ENCODE results near the gene ESR1.
A peak's percentile ranks its signal among the peaks of the same experiment; 100 is the strongest.

ESR1 gene

DNA sequence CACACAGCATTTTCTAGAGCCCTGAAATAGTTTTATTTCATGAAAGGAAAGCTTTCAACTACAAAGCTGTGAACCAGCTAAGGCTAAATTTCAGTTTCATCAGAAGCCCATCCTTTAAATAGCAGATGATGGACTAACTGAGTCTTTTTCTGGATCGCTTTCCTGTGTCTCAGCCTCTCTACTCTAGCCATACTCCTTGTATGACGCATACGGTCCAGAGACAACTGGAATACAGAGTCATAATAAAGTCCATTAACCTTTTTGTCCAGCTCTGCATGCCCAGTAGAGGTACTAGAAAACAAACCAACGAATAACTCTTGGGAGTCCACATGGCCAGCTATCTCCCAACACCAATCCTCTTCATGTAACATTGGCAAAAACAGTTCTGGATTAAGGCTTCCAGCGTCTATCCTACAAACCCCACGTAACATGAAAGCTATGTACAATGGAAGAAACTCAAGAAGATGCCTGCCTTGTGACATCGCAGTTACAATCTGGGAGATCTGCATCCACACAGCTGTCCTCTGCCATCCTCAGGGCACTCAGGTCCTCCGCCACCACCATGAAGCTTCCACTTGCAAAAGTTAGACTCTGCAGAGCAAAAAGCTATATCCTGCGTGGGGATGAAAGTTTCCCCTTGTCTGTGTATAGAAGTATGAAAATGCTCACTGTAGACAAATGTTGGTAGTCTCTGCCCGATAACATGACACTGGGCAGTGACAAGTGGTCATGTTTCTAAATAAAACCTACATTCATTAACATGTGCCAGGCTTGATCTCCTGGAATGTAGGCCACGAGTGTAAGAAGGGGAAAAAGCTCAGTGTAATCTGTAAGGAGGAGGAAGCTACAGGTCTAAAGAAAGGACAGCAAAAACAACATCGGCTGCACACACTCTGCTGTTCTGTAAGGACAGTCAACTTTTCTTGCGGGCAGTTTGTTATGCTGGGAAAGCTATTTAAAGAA is 360.4 kb downstream of the ESR1 start:
- no peak for DNase-seq

DNA sequence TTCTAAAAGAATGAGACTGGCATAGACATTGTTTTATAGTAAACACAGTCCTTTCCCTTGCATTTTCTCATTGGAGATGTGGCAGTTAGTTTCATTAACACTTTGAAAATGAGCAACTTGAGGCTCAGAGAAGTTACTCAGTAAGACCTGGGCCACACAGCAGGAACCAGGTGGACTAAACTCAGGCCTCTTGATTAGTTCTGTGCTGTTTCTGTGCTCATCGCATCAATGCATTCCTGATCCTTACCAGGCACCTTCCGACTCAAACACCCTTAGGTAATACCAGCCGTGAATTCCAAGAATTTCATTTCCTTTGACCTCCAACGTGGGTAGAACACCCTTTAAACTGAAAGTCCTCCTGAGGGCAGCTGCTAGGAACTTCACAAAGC is 362.8 kb downstream of the ESR1 start:
- no peak for DNase-seq

DNA sequence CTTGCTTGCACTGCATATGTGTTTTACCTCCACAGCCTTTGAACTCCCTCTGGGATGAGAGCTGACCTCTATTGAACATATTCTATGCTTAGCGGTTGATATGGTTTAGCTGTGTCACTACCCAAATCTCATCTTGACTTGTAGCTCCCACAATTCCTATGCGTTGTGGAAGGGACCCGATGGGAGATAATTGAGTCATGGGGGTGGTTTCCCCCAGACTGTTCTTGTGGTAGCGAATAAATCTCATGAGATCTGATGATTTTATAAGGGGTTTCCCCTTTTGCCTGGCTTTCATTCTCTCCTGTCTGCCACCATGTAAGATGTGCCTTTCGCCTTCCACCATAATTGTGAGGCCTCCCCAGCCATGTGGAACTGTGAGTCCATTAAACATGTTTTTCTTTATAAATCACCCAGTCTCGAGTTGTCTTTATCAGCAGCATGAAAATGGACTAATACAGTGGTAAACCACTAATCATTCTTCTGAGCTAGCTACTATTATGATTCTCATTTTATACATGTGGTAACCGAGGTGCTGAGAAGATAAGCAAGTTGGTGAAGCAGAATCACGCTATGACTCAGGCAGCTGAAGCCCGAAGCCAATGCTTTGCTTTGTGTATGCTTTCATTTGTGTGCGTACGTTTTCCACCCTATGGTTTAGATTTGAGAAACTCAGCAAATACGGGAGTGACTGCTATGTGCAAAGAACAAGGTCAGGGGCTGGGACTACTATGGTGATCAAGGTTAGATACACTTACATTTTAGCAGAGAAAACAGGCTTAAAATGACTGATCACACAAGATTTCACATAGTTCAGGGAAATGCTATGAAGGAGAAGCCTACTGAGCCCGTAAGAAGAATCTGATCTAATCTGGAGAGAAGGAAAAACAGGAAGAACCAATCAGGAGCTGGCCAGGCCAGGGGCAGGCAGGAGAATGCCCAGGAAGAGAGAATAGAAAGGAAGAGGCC is 363.5 kb downstream of the ESR1 start:
- peak in 1 of 58 donors; percentile 5 for DNase-seq

DNA sequence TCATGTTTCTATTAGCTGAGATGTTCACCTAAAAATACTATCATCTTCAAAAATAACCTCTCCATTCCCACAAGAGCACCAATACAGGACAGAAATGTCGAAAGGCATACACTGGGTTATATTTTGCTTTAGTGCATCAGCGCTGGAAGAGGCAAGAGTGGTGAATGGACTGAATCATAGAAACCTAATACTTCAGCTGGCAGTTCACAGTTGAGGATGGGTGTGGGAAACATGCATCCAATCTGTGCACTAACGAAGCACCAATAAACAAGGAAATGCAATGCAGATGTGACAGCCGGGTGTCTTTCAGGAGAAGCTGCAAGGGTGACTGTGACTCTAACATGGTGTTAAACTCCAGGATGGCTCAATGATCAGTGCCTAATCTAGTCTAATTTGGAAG is 365.8 kb downstream of the ESR1 start:
- no peak for DNase-seq

DNA sequence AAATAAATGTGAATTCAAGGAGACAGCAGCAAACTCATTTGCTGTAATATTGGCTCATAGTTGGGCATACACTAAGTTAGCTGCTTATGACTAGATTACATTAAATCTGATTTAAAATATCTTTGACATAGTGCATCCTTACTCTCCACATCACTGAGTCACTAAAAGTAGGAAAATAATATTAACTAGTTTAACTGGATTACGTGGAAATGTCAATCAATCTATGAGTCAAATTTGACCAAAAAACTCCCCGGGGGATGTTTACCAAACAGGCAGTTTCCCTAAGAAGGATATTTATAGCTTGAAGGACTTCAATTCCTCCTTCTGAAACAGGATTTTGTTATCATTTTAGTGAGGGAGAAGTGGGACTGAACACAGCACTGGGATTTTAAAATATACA is 366.5 kb downstream of the ESR1 start:
- no peak for DNase-seq

DNA sequence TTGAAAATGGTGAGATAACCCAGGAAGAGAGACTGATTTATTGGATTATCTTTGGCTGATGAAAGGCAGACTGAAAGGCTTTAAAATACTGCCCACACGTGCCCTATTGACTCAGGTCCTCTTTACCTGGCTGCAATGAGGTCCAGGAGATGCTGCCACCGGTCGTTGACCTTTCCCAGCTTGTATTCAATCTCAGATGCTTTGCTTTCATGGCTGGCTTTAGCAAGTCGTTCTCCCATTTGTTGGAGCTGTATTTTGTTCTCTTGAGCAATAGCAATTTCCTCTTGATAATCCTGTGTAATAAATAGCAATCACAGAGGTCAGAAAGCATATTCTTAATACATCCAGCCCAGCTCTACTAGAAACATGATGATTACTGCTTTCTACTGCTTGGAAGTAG is 368.8 kb downstream of the ESR1 start:
- no peak for DNase-seq

All from anterior cingulate cortex (tissue), 58 donors.